Measurements from ENCODE around the gene MYPOP.

Gene MYPOP

GRCh38 chr19:45862564-45863334, 39.7 kb downstream of the MYPOP start, which contains the start of gene SYMPK:
SYMPK (minus strand) TSS chr19:45863147; CDS start chr19:45854495, 8,652 bp downstream.
- peak; percentile 100 for DNase-seq

DNA sequence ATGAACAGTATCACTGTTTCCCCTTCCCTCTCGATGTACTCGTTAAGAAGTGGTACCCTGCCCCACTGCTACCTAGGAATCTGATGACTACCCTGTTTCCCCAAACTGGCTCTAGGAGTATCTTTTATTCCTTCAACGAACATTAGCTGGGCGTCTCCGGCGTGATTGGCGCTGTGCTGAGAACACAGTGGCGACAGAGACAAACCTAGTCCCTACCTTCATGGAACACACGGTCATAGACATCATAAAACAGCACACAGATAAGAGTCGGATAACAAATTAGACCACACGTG, 40.2 kb downstream of the MYPOP start:
- no peak for DNase-seq

GRCh38 chr19:45860359-45861259, 41.8 kb downstream of the MYPOP start:
- no peak for DNase-seq

DNA sequence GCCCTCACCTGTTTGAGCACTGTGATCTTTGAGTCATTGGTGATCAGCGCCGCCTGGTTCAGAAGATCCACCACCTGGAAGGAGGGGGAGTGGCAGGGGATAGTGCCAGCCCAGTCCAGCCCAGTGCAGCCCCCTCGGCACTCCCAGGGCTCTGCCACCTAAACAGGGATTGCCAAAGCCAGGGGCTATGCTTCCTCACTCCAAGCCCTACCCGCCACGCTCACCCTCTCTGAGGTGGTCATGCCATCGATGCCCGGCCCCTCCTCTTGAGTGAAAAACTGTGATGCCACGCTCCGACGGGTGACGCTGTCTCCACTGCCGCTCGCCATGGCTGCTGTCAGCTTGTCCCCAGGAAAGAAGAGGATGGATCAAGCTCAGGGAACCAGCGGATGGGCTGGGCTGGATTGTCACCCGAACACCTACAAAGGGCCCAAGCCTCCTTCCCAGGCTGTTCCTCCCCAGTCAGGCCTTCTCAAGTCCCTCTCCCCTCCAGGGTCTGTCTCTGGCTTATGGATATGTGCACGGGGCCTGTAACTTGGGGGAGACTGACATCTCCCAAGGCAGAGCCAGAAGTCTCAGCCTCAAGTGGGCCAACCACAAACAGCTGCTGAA, 48.1 kb downstream of the MYPOP start:
- no peak for DNase-seq

GRCh38 chr19:45852983-45853382, 49.4 kb downstream of the MYPOP start:
- no peak for DNase-seq

DNA sequence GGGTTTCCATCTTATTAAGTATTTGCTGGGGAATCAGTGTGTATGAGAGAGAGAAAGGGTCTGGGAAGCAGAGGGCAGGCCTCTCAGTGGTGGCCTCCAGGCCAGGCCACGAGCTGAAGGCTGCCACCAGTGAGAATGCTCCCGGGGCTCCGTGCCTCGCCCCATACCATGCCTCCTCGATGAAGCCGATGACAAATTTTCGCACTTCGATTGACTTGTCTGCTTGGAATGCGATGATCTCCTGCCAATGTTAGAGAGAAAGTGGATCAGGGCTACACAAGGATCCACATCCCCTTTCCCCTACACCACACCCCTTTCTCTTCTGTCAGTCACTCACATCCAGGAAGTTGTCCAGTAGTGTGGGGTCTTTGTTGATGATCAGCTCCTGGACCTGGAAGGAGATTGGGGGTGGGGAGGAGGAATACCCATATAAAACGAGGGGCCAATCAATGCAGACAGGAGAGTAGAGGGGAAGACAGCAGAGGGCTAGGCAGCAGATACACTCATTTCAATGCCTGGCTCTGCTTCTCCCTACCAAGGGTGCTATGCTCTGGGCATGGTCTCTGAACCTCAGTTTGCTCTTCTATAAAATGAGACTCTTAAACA, 50.2 kb downstream of the MYPOP start:
- no peak for DNase-seq

- DNase-seq = no peak
Observed at GRCh38 chr19:45848922-45849321, 53.5 kb downstream of the MYPOP start.

DNA sequence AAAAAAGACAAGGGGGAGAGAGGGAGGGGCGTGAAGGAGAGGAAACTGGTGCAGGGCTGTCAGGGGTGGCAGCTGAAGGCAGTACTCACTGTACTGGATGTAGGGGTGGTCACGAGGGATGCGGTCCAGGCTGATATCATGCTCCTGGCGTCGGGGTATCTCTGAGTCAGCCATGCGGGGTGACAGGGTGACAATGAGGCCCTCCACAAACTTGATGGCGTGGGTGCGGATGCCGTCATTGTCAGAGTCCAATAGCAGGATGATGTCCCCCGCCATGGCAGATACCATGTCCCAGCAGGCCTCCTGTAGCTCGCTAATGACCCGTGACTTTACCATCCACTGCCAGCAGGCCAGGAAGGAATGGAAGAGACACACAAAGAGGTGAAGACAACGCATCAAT, 54.8 kb downstream of the MYPOP start:
- no peak for DNase-seq

GRCh38 chr19:45842198-45842597, 60.2 kb downstream of the MYPOP start:
- no peak for DNase-seq
